HEK293T (cell line): ENCODE measurements around the gene ACSL3.

ENCODE experiments used
- ARNT ChIP-seq: fragments of 450-650 bp; IDR thresholded peaks from 2 replicates; pipeline ENCODE4 v1.6.1; 2017; ENCODE audit warnings: mild to moderate bottlenecking
- BHLHE40 ChIP-seq: fragments of 450-650 bp; IDR thresholded peaks from 2 replicates; pipeline ENCODE4 v1.6.1; 2016; ENCODE audit warnings: mild to moderate bottlenecking, moderate library complexity, borderline replicate concordance
- CTBP1 ChIP-seq: fragments of 450-650 bp; IDR thresholded peaks from 2 replicates; pipeline ENCODE4 v1.6.1; 2016; ENCODE audit warnings: borderline replicate concordance
- FOXA1 ChIP-seq: fragments of 450-650 bp; IDR thresholded peaks from 2 replicates; pipeline ENCODE4 v1.6.1; 2016; ENCODE audit warnings: mild to moderate bottlenecking
- FOXK2 ChIP-seq: fragments of 450-650 bp; IDR thresholded peaks from 2 replicates; pipeline ENCODE4 v1.6.1; 2016; ENCODE audit warnings: mild to moderate bottlenecking
- FOXM1 ChIP-seq: fragments of 450-650 bp; IDR thresholded peaks from 2 replicates; pipeline ENCODE4 v1.6.1; 2017; ENCODE audit warnings: mild to moderate bottlenecking, borderline replicate concordance
- HDGF ChIP-seq: fragments of 450-650 bp; IDR thresholded peaks from 2 replicates; pipeline ENCODE4 v1.6.1; 2017; ENCODE audit warnings: antibody characterized with exemption, borderline replicate concordance
- L3MBTL2 ChIP-seq: fragments of 450-650 bp; conservative IDR thresholded peaks from 2 replicates; pipeline ENCODE4 v1.6.1; 2016; ENCODE audit warnings: mild to moderate bottlenecking
- LEF1 ChIP-seq: fragments of 450-650 bp; IDR thresholded peaks from 2 replicates; pipeline ENCODE4 v1.6.1; 2017; ENCODE audit warnings: mild to moderate bottlenecking, borderline replicate concordance
- NFRKB ChIP-seq: fragments of 450-650 bp; IDR thresholded peaks from 2 replicates; pipeline ENCODE4 v1.6.1; 2016; ENCODE audit warnings: mild to moderate bottlenecking, moderate library complexity
- SP1 ChIP-seq: fragments of 450-650 bp; IDR thresholded peaks from 2 replicates; pipeline ENCODE4 v1.6.1; 2017
- SUZ12 ChIP-seq: fragments of 450-650 bp; IDR thresholded peaks from 2 replicates; pipeline ENCODE4 v1.6.1; 2016; ENCODE audit warnings: mild to moderate bottlenecking
- TARDBP ChIP-seq: fragments of 450-650 bp; IDR thresholded peaks from 2 replicates; pipeline ENCODE4 v1.6.1; 2016

- TF ChIP-seq FOXA1 = no peak
- no peak for TF ChIP-seq FOXM1
- TF ChIP-seq ARNT = no peak
- no peak for TF ChIP-seq CTBP1
- no peak for TF ChIP-seq HDGF
- no peak for TF ChIP-seq SUZ12
- no peak for TF ChIP-seq TARDBP
- TF ChIP-seq FOXK2 = no peak
- no peak for TF ChIP-seq BHLHE40
- TF ChIP-seq SP1 = no peak
- TF ChIP-seq LEF1 = no peak
- TF ChIP-seq NFRKB = no peak
- TF ChIP-seq L3MBTL2 = no peak
Observed at GRCh38 chr2:222926915-222927314, 66.1 kb downstream of the ACSL3 start.
